CD4-positive, alpha-beta T cell treated with Interleukin-6 at 100 ng/mL for 8 hours (primary cell): ENCODE results near the gene MARCHF5.
"Not testable (repeated sequence)": the region's sequence is repeated elsewhere in the genome, so short reads cannot be mapped to it uniquely, and the experiment has no call there.

Experiments
- DNase-seq: peaks from one replicate; pipeline ENCODE4 v3.0.0-alpha.2; 2020; ENCODE audit warnings: mixed read lengths, low spot score

MARCHF5 gene

DNA sequence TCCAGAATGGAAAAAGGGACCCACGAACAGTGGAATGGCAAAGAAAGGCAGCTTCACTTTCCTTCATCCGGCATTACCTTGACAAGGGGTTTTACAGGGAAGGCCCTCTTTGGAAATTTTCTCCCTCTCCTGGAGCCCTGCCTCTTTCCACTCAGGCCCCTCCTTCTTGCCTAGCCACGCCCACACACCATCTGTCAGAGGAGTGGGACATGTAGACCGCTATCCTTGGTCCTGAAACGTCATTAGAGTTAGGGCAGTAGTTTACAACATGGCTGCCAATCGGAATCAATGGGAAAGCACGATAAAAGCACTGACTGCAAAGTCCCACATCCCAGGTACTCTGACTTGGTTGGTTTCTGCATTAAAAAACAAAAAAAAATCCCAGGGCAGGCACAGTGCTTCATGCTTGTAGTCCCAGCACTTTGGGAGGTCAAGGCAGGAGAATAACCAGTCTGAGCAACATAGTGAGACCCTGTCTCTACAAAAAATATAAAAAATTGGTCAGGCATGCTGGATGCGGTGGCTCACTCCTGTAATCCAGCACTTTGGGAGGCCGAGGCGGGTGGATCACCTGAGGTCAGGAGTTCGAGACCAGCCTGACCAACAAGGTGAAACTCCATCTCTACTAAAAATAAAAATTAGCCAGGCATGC, 96.4 kb downstream of the MARCHF5 start:
- no peak for DNase-seq

DNA sequence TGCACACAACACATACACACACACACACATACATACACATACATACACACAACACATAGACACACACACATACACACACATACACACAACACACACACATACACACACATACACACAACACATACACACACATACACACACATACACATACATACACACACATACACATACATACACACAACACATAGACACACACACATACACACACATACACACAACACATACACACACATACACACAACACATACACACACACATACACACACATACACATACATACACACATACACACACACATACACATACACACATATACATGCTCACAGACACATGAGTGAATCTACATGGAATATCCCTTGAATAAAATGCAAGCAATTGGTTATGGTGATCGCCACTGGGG, 102.2 kb downstream of the MARCHF5 start:
- DNase-seq, result not testable (repeated sequence)

DNA sequence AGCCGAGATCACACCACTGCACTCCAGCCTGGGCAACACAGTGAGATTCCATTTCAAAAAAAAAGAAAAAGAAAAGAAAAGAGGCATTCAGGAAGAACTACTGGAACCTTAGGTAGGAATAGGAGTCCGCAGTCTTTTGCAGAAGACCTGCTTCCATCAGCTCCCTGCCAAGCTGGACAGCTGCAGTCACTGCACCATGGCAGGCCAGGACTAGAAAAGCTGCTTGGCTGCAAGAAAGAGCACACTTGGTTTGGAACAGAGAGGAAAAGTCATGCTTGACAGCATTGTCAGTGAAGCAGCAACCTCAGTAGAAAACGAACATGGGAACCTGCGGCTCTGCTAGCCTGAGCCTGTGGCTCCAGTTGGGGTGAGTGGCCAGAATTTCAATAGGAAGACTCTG, 104.3 kb downstream of the MARCHF5 start:
- no peak for DNase-seq

DNA sequence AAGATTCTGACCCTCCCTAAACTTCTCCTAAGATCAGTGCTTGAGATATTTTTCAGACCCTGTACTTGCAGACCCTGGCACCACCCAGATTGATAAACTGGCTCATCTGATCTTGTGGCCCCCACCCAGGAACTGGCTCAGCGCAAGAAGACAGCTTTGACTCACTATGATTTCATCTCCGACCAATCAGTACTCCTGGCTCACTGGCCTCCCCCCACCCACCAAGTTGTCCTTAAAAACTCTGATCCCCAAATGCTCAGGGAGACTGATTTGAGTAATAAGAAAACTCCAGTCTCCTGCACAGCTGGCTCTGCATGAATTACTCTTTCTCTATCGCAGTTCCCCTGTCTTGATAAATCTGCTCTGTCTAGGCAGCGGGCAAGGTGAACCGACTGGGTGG, 111.3 kb downstream of the MARCHF5 start:
- DNase-seq, result not testable (repeated sequence)
